ENCODE data around the gene C20orf173. TPM values are rescaled to one million over a fixed set of nuclear protein-coding genes. Genes with fewer than 3 reads are reported as not detected.

C20orf173 gene, protein sequence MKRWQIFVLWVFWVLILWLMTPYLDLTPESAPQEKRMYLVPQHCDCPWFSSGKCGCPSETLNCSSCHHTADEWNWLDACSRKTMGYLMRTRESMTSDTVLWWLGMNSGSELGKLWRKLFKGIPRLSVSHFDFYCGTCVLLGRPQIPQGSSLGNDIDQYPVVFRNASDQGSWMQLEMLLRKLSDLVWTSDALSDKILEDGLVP
- polyA plus RNA-seq (2013, experiment 1 of 2) = not detected
- not detected for polyA plus RNA-seq (2013, experiment 2 of 2)

DNA sequence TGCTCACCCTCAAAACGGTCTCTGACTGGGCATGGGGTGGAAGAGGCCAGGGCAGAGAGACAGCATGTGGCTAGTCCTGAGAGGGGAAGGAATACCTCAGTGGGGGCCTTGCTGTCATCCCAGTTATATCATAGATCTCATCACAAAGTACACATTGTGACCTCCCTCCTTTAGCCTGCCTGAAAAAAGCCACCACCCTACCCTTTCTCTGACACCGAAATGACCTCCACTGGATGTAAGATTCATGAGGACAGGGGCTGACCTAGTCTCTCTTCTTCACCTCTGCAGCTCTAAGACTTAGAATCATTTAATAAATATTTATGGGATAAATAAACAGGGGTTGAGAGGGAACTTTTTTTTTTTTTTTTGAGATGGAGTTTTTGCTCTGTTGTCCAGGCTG is at the start of gene C20orf173:
TSS of gene C20orf173 (minus strand) at position 101 of the 400 bp plus-strand sequence. CDS start 279 bp downstream, outside the sequence.
- H3K27ac ChIP-seq (ENCODE audit: low read depth, low read length) = no peak within 1 kb of the TSS
- no peaks in the 10 kb centered on the region for H3K9me3 ChIP-seq (ENCODE audit: insufficient read depth, low read depth, low read length)
- 93% methylated on average over 1 of the region's 2 CpGs for WGBS

DNA sequence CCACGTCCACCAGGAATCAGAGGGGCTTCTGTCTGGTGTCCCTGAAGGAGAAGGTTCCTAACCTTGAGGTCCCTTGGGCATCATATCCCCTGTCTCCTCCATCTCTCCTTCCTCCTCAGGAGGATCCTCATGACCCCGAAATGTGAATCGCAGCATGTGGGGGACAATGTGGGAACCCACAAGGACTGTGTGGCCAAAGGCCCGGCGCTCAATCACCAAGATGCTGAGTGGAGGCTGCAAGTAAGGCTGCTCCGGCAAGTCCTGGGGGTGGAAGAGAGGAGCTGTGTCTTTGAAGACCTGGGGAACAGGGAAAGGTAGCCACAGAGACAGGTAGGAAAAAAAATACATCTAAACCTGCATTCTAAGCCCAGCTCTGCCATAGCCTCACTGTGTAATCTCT is 49.7 kb upstream of the C20orf173 start:
- no peaks in the 10 kb centered on the region for H3K27me3 ChIP-seq (ENCODE audit: insufficient read depth, low read length)
- no peak overlapping the region for H3K4me3 ChIP-seq (ENCODE audit: low read length)
- WGBS = 95% methylated on average over 6 of the region's 6 CpGs
- no peaks in the 10 kb centered on the region for H3K9me3 ChIP-seq (ENCODE audit: insufficient read depth, low read depth, low read length)
- no peaks in the 10 kb centered on the region for H3K36me3 ChIP-seq (ENCODE audit: insufficient read depth, low read length)
- H3K4me1 ChIP-seq (ENCODE audit: insufficient read depth, low read length) = no peaks in the 10 kb centered on the region
- H3K27ac ChIP-seq (ENCODE audit: low read depth, low read length) = no peak overlapping the region
- no peak overlapping the region for H3K9ac ChIP-seq (ENCODE audit: low read depth, low read length)

More for the DNA sequence above, at the start of gene C20orf173:
- H3K4me3 ChIP-seq (ENCODE audit: low read length) = no peak within 1 kb of the TSS
- no peaks in the 10 kb centered on the region for H3K36me3 ChIP-seq (ENCODE audit: insufficient read depth, low read length)
- no peaks in the 10 kb centered on the region for H3K4me1 ChIP-seq (ENCODE audit: insufficient read depth, low read length)
- no peak within 1 kb of the TSS for H3K9ac ChIP-seq (ENCODE audit: low read depth, low read length)
- no peaks in the 10 kb centered on the region for H3K27me3 ChIP-seq (ENCODE audit: insufficient read depth, low read length)

DNA sequence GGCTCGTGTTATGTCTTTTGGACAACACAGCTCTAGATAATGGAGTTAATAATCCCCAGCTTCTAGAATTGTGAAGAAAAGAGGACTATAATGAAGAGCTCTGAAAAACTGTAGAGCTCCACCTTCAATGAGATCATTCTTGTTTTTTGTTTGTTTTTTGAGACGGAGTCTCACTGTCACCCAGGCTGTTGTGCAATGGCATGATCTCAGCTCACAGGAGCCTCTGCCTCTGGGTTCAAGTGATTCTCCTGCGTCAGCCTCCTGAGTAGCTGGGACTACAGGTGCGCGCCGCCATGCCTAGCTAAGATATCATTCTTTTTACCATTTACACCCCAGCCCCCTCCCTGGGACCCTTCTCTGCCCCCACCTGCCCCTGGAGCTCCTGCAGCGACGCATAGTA is 49.0 kb upstream of the C20orf173 start:
- Histone ChIP-seq H3K4me1 (ENCODE audit: insufficient read depth, low read length) (no peaks in the 10 kb centered on the region), H3K27ac (ENCODE audit: low read depth, low read length) (no peak overlapping the region), H3K36me3 (ENCODE audit: insufficient read depth, low read length) (no peaks in the 10 kb centered on the region), H3K27me3 (ENCODE audit: insufficient read depth, low read length) (no peaks in the 10 kb centered on the region), H3K4me3 (ENCODE audit: low read length) (no peak overlapping the region), H3K9ac (ENCODE audit: low read depth, low read length) (no peak overlapping the region), H3K9me3 (ENCODE audit: insufficient read depth, low read depth, low read length) (no peaks in the 10 kb centered on the region)
- WGBS = 92% methylated on average over 8 of the region's 8 CpGs

DNA sequence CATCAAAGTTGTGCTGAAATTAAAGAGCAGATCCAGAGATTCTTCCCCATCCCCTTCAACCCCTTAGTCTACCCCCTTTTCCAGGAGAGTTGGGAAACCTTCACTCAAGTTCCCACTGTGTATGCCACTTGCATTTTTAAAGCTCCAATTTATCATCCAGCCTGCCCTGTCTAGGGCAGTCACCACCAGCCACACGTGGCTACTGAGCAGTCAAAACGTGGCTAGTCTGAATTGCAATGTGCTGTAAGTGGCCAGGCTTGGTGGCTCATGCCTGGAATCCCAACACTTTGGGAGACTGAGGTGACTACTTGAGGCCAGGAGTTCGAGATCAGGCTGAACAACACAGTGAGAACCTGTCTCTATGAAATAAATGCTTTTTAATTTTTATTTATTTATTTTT is 47.4 kb upstream of the C20orf173 start:
- Histone ChIP-seq H3K9ac (ENCODE audit: low read depth, low read length) (no peak overlapping the region), H3K36me3 (ENCODE audit: insufficient read depth, low read length) (no peaks in the 10 kb centered on the region), H3K4me1 (ENCODE audit: insufficient read depth, low read length) (no peaks in the 10 kb centered on the region), H3K27ac (ENCODE audit: low read depth, low read length) (no peak overlapping the region), H3K4me3 (ENCODE audit: low read length) (no peak overlapping the region), H3K27me3 (ENCODE audit: insufficient read depth, low read length) (no peaks in the 10 kb centered on the region), H3K9me3 (ENCODE audit: insufficient read depth, low read depth, low read length) (peaks cover 3% of the 10 kb centered on the region; the same call in 1 of the 2 replicates)
- 74% methylated on average over 3 of the region's 3 CpGs for WGBS

DNA sequence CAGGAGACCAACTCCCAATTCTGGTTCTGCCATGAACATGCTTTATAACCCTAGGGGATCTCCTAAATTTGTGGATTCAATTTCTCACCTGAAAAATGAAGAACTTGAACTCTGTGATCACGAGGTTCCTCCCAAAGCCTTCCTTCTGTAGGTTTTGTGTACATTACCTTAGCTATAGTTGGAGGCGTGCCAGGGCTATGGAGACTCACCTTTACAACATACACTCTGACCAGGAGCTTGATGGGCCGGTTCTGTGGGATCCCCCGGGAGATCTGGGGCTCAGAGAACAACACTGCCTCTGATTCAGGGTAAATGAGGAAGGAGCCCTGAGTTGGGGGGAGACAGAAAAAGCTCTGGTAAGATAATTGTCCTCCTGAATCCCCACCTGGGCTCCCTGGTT is 46.5 kb upstream of the C20orf173 start:
- no peaks in the 10 kb centered on the region for H3K4me1 ChIP-seq (ENCODE audit: insufficient read depth, low read length)
- no peaks in the 10 kb centered on the region for H3K27me3 ChIP-seq (ENCODE audit: insufficient read depth, low read length)
- 95% methylated on average over 4 of the region's 4 CpGs for WGBS
- peaks cover 3% of the 10 kb centered on the region; the same call in 1 of the 2 replicates for H3K9me3 ChIP-seq (ENCODE audit: insufficient read depth, low read depth, low read length)
- H3K27ac ChIP-seq (ENCODE audit: low read depth, low read length) = no peak overlapping the region
- H3K36me3 ChIP-seq (ENCODE audit: insufficient read depth, low read length) = no peaks in the 10 kb centered on the region
- H3K4me3 ChIP-seq (ENCODE audit: low read length) = no peak overlapping the region
- H3K9ac ChIP-seq (ENCODE audit: low read depth, low read length) = no peak overlapping the region

DNA sequence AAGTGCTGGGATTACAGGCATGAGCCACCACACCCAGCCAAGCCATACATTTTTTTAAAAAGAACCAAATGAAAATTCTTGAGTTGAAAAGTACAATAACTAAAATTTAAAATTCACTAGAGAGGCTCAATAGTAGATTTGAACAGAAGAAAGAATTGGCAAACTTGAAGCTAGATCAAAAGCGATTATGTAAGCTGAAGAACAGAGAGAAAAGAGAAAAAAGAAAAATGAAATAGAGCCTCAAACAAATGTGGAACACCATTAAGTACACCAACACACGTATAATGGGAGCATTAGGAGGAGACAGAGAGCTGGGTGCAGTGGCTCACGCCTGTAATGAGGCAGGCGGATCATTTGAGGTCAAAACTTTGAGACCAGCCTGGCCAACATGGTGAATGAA is 43.4 kb upstream of the C20orf173 start:
- Histone ChIP-seq H3K4me3 (ENCODE audit: low read length) (no peak overlapping the region), H3K27ac (ENCODE audit: low read depth, low read length) (no peak overlapping the region), H3K9me3 (ENCODE audit: insufficient read depth, low read depth, low read length) (peaks cover 3% of the 10 kb centered on the region; the same call in 1 of the 2 replicates), H3K4me1 (ENCODE audit: insufficient read depth, low read length) (no peaks in the 10 kb centered on the region), H3K27me3 (ENCODE audit: insufficient read depth, low read length) (no peaks in the 10 kb centered on the region), H3K9ac (ENCODE audit: low read depth, low read length) (no peak overlapping the region), H3K36me3 (ENCODE audit: insufficient read depth, low read length) (no peaks in the 10 kb centered on the region)
- 94% methylated on average over 4 of the region's 4 CpGs for WGBS

DNA sequence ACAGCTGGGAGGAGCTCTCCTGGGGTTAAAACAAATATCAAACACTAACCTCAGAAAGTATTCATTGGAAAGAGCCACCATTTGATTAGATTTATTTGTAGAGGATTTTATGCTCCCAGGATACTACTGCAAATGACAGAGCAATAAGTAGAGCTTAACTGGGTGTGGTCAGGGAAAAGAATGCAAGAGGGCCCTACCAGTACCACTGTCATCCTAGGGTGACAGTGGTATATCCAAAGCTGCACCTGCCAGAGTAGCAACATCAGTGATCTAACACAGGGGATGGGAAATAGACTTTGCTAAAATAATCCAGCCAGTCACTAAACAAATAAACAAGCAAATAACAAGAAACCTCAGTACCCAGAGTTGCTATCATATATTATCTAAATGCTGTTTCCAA is 42.1 kb upstream of the C20orf173 start:
- H3K9ac ChIP-seq (ENCODE audit: low read depth, low read length) = no peak overlapping the region
- no peaks in the 10 kb centered on the region for H3K36me3 ChIP-seq (ENCODE audit: insufficient read depth, low read length)
- H3K27me3 ChIP-seq (ENCODE audit: insufficient read depth, low read length) = no peaks in the 10 kb centered on the region
- H3K4me1 ChIP-seq (ENCODE audit: insufficient read depth, low read length) = no peaks in the 10 kb centered on the region
- H3K4me3 ChIP-seq (ENCODE audit: low read length) = no peak overlapping the region
- H3K27ac ChIP-seq (ENCODE audit: low read depth, low read length) = no peak overlapping the region
- peaks cover 3% of the 10 kb centered on the region; the same call in 1 of the 2 replicates for H3K9me3 ChIP-seq (ENCODE audit: insufficient read depth, low read depth, low read length)

DNA sequence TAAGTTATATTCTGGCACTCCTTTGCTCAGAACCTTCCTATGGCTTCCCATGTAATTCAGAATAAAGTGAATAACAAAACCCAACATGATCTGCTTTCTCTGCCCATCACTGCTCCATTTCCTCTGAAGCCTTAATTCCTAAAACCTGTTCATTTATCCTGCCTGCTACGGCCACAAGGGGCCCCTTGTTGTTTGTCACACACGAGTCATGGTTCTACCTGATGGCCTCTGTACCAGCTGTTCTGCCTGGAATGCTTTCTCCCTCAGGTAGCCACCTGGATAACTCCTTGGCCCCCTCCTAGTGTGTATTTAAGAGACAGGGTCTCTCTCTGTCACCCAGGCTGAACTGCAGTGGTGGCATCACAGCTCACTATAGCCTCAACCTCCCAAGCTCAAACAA is 39.2 kb upstream of the C20orf173 start:
- H3K27me3 ChIP-seq (ENCODE audit: insufficient read depth, low read length) = no peaks in the 10 kb centered on the region
- H3K9me3 ChIP-seq (ENCODE audit: insufficient read depth, low read depth, low read length) = peaks cover 3% of the 10 kb centered on the region; the same call in 1 of the 2 replicates
- H3K27ac ChIP-seq (ENCODE audit: low read depth, low read length) = no peak overlapping the region
- WGBS = 32% methylated on average over 2 of the region's 2 CpGs
- H3K4me3 ChIP-seq (ENCODE audit: low read length) = no peak overlapping the region
- no peak overlapping the region for H3K9ac ChIP-seq (ENCODE audit: low read depth, low read length)
- no peaks in the 10 kb centered on the region for H3K4me1 ChIP-seq (ENCODE audit: insufficient read depth, low read length)
- no peaks in the 10 kb centered on the region for H3K36me3 ChIP-seq (ENCODE audit: insufficient read depth, low read length)

DNA sequence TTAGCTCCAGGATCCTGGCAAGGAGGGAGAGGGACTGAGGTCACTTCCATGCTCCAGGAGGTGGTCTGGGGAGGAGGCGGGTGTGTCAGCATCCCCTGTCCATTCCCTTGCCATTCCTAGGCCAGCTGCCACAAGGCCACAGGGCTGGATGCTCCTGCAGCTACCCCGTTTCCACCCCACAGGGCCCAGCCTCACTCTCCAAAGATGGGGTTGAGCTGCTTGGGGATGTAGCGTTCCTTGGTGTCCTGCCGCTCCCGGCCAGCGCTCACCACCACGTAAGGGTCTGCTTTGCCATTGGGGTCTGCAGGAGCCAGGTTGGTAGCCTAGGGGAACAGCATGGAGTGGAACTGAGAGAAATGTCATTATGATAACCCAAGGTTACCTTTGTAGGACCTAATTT is 35.5 kb upstream of the C20orf173 start:
- Histone ChIP-seq H3K27me3 (ENCODE audit: insufficient read depth, low read length) (no peaks in the 10 kb centered on the region), H3K9ac (ENCODE audit: low read depth, low read length) (no peak overlapping the region), H3K36me3 (ENCODE audit: insufficient read depth, low read length) (no peaks in the 10 kb centered on the region), H3K4me3 (ENCODE audit: low read length) (no peak overlapping the region), H3K4me1 (ENCODE audit: insufficient read depth, low read length) (no peaks in the 10 kb centered on the region; the same call in 1 of the 2 replicates), H3K9me3 (ENCODE audit: insufficient read depth, low read depth, low read length) (no peaks in the 10 kb centered on the region), H3K27ac (ENCODE audit: low read depth, low read length) (no peak overlapping the region)
- 94% methylated on average over 7 of the region's 7 CpGs for WGBS

DNA sequence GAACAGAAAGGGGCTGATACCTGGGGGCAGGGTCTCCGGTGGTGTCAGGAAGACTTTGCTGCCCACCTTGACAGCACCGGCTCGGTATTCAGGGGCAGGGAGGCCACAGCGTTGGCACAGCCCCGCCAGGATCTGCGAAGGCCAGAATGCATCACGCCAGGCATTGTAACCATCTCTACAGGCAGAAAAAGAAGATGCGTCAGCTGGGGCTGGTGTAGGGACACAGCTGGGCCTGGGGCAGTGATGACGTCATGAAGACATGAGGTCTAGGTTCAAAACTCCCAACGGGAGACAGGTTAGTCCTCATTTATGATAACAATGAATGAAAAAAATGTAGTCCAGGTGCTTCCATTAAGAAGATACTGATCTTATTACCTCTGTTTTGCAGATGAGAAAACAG is 34.4 kb upstream of the C20orf173 start:
- whole genome bisulfite sequencing = 93% methylated on average over 10 of the region's 10 CpGs
- Histone ChIP-seq H3K9ac (ENCODE audit: low read depth, low read length) (no peak overlapping the region), H3K36me3 (ENCODE audit: insufficient read depth, low read length) (no peaks in the 10 kb centered on the region), H3K4me1 (ENCODE audit: insufficient read depth, low read length) (no peaks in the 10 kb centered on the region; the same call in 1 of the 2 replicates), H3K4me3 (ENCODE audit: low read length) (no peak overlapping the region), H3K9me3 (ENCODE audit: insufficient read depth, low read depth, low read length) (no peaks in the 10 kb centered on the region), H3K27ac (ENCODE audit: low read depth, low read length) (no peak overlapping the region), H3K27me3 (ENCODE audit: insufficient read depth, low read length) (no peaks in the 10 kb centered on the region)

DNA sequence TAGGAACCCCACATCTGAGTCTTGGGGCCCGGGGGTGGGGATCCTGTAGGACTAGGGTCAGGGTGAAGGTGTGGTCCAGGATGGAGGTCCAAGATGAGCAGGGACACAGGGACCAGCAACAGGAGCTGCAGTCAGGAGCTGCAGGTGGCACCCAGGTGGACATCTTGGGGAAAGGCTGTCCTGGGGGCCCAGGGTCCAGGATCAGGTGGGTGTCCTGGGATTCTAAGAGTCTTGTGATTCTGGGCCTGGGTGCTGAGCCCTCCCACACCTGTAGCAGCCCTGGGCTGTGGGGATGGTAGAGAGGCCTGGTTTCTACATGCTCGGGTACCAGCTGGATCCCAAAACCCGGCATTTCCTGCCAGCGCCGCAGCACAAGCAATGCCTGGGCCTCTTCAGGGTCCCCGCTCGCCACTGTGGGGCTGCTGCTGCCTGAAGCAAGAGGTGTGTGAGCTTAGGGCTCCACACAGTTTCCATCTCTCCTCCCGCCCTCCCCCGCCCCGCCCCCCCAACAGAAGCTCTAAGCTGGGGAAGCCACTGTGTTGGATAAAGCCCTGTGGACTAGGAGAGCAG is 33.2 kb upstream of the C20orf173 start:
- no peaks in the 10 kb centered on the region for H3K9me3 ChIP-seq (ENCODE audit: insufficient read depth, low read depth, low read length)
- H3K27me3 ChIP-seq (ENCODE audit: insufficient read depth, low read length) = no peaks in the 10 kb centered on the region
- no peaks in the 10 kb centered on the region; the same call in 1 of the 2 replicates for H3K4me1 ChIP-seq (ENCODE audit: insufficient read depth, low read length)
- peaks cover 7% of the 10 kb centered on the region; the same call in 1 of the 2 replicates for H3K36me3 ChIP-seq (ENCODE audit: insufficient read depth, low read length)
- H3K27ac ChIP-seq (ENCODE audit: low read depth, low read length) = no peak overlapping the region
- no peak overlapping the region for H3K4me3 ChIP-seq (ENCODE audit: low read length)
- 92% methylated on average over 7 of the region's 10 CpGs for WGBS
- no peak overlapping the region for H3K9ac ChIP-seq (ENCODE audit: low read depth, low read length)

All from HUES64 (cell line).